ENCODE measurements around the gene USP9X. TPM values are rescaled to one million over a fixed set of nuclear protein-coding genes. Genes with fewer than 3 reads are reported as not detected.

USP9X gene
- total and polyA plus RNA-seq, 8 donors, result 6.3 to 55.2 (median 31.3) TPM

DNA sequence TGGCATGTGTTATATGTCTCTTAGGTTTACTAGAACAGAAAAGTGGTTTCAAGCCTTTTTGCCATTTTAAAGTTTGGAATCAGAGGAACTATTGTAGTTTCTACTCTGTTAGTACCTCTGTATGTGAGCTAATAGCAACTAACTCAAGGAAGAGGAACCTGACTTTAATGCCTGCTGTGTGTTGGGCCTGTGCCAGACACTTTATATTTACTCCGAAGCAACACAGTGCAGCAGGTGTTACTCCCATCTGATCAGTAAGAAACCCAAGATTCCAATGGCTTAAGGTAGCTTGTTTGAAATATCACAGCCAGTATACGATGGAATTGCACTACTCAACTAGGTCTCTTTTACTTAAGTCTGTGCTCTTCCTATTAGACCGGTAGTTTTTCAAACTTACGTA lies 79.2 kb downstream of the USP9X start:
- H3K27ac ChIP-seq, result no peak overlapping the region
- ATAC-seq (peak; percentile 73 to 89 (median 84)), FAIRE-seq (no peak), DNase-seq (peak in 4 of 6 donors; percentile 34 to 55 (median 42))
- whole genome bisulfite sequencing, 2 donors, result 48 to 73% methylated on average over 4 of the region's 4 CpGs
- H3K4me3 ChIP-seq, result no peak overlapping the region
- H3K27me3 ChIP-seq, result no peaks in the 10 kb centered on the region
- H3K36me3 ChIP-seq, result peaks cover 0 to 30% (median 0%) of the 10 kb centered on the region in 3 donors
- H3K9me3 ChIP-seq, result no peaks in the 10 kb centered on the region
- H3K4me1 ChIP-seq, result no peaks in the 10 kb centered on the region
- intact Hi-C loops (cut with DNase I), result no loop called here
- TF ChIP-seq, protein P1, sequence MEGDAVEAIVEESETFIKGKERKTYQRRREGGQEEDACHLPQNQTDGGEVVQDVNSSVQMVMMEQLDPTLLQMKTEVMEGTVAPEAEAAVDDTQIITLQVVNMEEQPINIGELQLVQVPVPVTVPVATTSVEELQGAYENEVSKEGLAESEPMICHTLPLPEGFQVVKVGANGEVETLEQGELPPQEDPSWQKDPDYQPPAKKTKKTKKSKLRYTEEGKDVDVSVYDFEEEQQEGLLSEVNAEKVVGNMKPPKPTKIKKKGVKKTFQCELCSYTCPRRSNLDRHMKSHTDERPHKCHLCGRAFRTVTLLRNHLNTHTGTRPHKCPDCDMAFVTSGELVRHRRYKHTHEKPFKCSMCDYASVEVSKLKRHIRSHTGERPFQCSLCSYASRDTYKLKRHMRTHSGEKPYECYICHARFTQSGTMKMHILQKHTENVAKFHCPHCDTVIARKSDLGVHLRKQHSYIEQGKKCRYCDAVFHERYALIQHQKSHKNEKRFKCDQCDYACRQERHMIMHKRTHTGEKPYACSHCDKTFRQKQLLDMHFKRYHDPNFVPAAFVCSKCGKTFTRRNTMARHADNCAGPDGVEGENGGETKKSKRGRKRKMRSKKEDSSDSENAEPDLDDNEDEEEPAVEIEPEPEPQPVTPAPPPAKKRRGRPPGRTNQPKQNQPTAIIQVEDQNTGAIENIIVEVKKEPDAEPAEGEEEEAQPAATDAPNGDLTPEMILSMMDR (IDR thresholded peaks at IDR 0.05), result no peak

DNA sequence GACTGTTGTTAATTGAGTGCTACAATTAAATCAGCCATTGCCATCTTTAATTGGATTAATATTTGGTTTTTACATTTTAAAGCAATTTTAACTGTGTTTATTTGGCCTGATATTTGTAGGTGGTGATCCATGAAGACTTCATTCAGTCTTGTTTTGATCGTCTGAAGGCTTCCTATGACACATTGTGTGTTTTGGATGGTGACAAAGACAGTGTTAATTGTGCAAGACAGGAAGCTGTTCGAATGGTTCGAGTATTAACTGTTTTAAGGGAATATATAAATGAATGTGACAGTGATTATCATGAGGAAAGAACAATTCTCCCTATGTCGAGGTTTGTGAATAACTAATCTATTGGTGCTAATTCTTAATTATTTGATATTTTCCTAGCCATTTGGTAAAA lies 82.6 kb downstream of the USP9X start:
- H3K4me1 ChIP-seq, result no peaks in the 10 kb centered on the region
- no peak for DNase-seq
- no peaks in the 10 kb centered on the region for H3K9me3 ChIP-seq
- no peak for ATAC-seq
- peak; percentile 76 for FAIRE-seq
- WGBS, 2 donors, result 56 to 78% methylated on average over 4 of the region's 4 CpGs
- H3K36me3 ChIP-seq, result peaks cover 0 to 58% (median 5%) of the 10 kb centered on the region in 3 donors
- TF ChIP-seq, protein P1 (IDR thresholded peaks at IDR 0.05), result no peak
- no peaks in the 10 kb centered on the region for H3K27me3 ChIP-seq
- H3K4me3 ChIP-seq, result no peak overlapping the region
- intact Hi-C loops (cut with DNase I), result no loop called here
- no peak overlapping the region for H3K27ac ChIP-seq

DNA sequence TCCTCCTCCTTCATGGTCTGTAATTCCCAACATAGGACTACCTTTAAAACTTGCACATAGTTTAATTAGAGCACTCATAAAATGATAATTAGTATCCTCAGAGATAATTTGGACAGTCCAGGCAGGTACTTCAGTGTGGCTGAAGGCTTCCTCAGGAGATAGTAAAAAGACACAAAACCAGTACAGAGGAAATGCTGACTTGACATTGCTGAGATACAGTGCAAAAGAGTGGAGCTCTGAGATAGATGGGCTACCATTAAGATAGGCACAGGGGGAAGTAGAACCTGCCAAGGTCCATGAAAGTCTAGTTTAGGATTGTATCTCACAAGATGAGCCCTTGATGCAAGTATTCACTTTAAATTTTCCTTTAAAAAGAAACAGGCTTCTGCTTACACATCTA lies 91.0 kb downstream of the USP9X start:
- no peak for ATAC-seq
- H3K4me1 ChIP-seq, result peaks cover 0 to 3% (median 0%) of the 10 kb centered on the region in 3 donors

DNA sequence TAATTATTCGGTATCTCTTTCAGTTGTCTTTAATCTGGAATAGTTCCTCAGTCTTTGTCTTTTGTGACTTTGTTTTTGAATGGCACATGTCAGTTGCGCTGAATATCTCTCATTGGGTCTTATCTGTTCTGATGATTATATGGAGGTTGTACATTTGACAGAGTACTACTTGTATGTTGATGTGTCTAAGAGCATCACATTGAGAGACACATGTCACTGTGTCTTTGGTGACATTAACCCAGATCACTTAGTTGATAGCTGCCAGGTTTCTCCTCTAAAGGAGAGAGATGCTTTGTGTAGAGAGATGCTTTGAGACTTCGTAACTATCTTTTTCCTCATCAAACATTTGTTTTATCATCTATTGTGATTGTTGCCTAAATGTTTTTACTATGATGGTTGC lies 92.1 kb downstream of the USP9X start:
- 87 to 95% methylated on average over 3 of the region's 3 CpGs for WGBS, 2 donors
- no peak overlapping the region for H3K27ac ChIP-seq
- FAIRE-seq (no peak), DNase-seq (no peak), ATAC-seq (no peak)
- TF ChIP-seq, protein P1 (IDR thresholded peaks at IDR 0.05), result no peak
- no peak overlapping the region for H3K4me3 ChIP-seq
- peaks cover 0 to 3% (median 0%) of the 10 kb centered on the region in 3 donors for H3K4me1 ChIP-seq
- intact Hi-C loops (cut with DNase I), result no loop called here
- H3K27me3 ChIP-seq, result no peaks in the 10 kb centered on the region
- no peaks in the 10 kb centered on the region for H3K9me3 ChIP-seq
- H3K36me3 ChIP-seq, result peaks cover 0 to 8% (median 0%) of the 10 kb centered on the region in 3 donors

More for the DNA sequence above, 91.0 kb downstream of the USP9X start:
- no peak for DNase-seq
- TF ChIP-seq, protein P1 (IDR thresholded peaks at IDR 0.05), result no peak
- Histone ChIP-seq H3K27me3 (no peaks in the 10 kb centered on the region), H3K9me3 (no peaks in the 10 kb centered on the region), H3K27ac (no peak overlapping the region), H3K36me3 (peaks cover 0 to 13% (median 0%) of the 10 kb centered on the region in 3 donors), H3K4me3 (no peak overlapping the region)
- intact Hi-C loops (cut with DNase I), result no loop called here
- no peak for FAIRE-seq

DNA sequence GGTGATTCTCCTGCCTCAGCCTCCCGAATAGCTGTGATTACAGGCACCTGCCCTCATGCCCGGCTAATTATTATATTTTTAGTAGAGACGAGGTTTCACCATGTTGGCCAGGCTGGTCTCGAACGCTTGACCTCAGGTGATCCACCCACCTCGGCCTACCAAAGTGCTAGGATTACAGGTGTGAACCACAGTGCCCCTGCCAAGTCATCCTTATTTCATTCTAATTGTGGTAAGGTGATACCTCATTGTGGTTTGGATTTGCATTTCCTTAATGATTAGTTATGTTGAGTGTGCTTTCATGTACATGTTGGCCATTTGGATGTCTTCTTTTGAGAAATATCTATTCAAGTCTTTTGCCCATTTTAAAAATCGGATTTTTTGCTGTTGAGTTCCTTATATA lies 93.0 kb downstream of the USP9X start:
- Histone ChIP-seq H3K27ac (no peak overlapping the region), H3K4me1 (peaks cover 0 to 3% (median 0%) of the 10 kb centered on the region in 3 donors), H3K36me3 (no peaks in the 10 kb centered on the region), H3K27me3 (no peaks in the 10 kb centered on the region), H3K9me3 (no peaks in the 10 kb centered on the region), H3K4me3 (no peak overlapping the region)
- DNase-seq (no peak), FAIRE-seq (no peak), ATAC-seq (no peak)
- intact Hi-C loops (cut with DNase I), result no loop called here
- WGBS, 2 donors, result 85 to 91% methylated on average over 7 of the region's 7 CpGs
- TF ChIP-seq, protein P1 (IDR thresholded peaks at IDR 0.05), result no peak

Measured in pancreas (tissue), 10 donors.